ENCODE results near the gene RGS2.

Gene RGS2

GRCh38 chr1:192792628-192793027 lies 16.2 kb upstream of the RGS2 start:
- in situ Hi-C loops (cut with MboI; ENCODE audit: low pct_unique_long_range_greater_than_20kb, low sequenced_read_pairs, unreplicated experiment) = loop anchor here (10.0 kb wide), 1 partner anchor 222 kb away; no protein-coding TSS in a partner anchor
- TF ChIP-seq, protein P1, sequence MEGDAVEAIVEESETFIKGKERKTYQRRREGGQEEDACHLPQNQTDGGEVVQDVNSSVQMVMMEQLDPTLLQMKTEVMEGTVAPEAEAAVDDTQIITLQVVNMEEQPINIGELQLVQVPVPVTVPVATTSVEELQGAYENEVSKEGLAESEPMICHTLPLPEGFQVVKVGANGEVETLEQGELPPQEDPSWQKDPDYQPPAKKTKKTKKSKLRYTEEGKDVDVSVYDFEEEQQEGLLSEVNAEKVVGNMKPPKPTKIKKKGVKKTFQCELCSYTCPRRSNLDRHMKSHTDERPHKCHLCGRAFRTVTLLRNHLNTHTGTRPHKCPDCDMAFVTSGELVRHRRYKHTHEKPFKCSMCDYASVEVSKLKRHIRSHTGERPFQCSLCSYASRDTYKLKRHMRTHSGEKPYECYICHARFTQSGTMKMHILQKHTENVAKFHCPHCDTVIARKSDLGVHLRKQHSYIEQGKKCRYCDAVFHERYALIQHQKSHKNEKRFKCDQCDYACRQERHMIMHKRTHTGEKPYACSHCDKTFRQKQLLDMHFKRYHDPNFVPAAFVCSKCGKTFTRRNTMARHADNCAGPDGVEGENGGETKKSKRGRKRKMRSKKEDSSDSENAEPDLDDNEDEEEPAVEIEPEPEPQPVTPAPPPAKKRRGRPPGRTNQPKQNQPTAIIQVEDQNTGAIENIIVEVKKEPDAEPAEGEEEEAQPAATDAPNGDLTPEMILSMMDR (IDR thresholded peaks at IDR 0.05; ENCODE audit: extremely low read depth, insufficient read depth, missing control alignments) = no peak

GRCh38 chr1:192793983-192794767 lies 14.7 kb upstream of the RGS2 start:
- DNase-seq (ENCODE audit: low spot score) = no peak
- TF ChIP-seq, protein P1 (IDR thresholded peaks at IDR 0.05; ENCODE audit: extremely low read depth, insufficient read depth, missing control alignments) = no peak
- in situ Hi-C loops (cut with MboI; ENCODE audit: low pct_unique_long_range_greater_than_20kb, low sequenced_read_pairs, unreplicated experiment) = loop anchor here (10.0 kb wide), 1 partner anchor 221 kb away; no protein-coding TSS in a partner anchor

More at GRCh38 chr1:192792628-192793027, 16.2 kb upstream of the RGS2 start:
- DNase-seq (ENCODE audit: low spot score) = no peak

- in situ Hi-C loops (cut with MboI; ENCODE audit: low pct_unique_long_range_greater_than_20kb, low sequenced_read_pairs, unreplicated experiment) = loop anchor here (10.0 kb wide), 1 partner anchor 220 kb away; no protein-coding TSS in a partner anchor
- DNase-seq (ENCODE audit: low spot score) = no peak
- TF ChIP-seq, protein P1 (IDR thresholded peaks at IDR 0.05; ENCODE audit: extremely low read depth, insufficient read depth, missing control alignments) = no peak
Measured at GRCh38 chr1:192794768-192795035, 14.1 kb upstream of the RGS2 start.

DNA sequence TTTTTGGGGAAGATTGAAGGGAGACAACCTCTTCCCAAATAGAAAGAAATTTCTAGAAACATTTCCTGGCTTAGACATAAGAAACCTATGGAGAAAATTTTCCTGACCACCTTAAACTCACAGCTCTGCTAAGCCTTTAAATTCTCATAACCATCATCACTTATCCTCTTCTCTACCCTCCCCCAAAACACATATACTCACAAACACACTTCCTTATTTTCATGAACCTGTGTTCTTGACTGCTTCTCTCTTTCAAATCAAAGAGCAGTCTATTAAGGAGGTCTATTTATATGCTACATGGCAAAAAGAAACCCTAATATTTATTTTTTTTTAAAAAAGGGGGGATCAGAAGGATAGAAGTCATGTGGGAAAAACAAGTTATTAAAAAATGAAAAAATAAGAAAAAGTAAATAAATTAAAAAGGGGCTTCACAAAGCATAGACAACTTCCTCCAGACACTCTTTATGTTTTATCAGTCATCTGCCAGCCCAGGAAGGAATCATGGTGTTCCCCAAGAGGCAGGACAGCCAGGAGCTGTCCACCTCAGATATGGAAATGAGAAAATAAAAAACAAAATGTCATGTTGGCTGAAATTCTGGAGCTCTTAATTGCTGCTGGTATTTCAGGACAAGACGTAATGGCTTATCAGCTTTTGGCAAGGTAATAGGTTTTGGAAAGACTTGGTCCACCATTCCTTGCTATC lies 12.8 kb upstream of the RGS2 start:
- in situ Hi-C loops (cut with MboI; ENCODE audit: low pct_unique_long_range_greater_than_20kb, low sequenced_read_pairs, unreplicated experiment) = loop anchor here (10.0 kb wide), 1 partner anchor 219 kb away; no protein-coding TSS in a partner anchor
- TF ChIP-seq, protein P1 (IDR thresholded peaks at IDR 0.05; ENCODE audit: extremely low read depth, insufficient read depth, missing control alignments) = no peak
- DNase-seq (ENCODE audit: low spot score) = no peak

- TF ChIP-seq, protein P1 (IDR thresholded peaks at IDR 0.05; ENCODE audit: extremely low read depth, insufficient read depth, missing control alignments) = no peak
- no peak for DNase-seq (ENCODE audit: low spot score)
- in situ Hi-C loops (cut with MboI; ENCODE audit: low pct_unique_long_range_greater_than_20kb, low sequenced_read_pairs, unreplicated experiment) = loop anchor here (10.0 kb wide), 1 partner anchor 218 kb away; no protein-coding TSS in a partner anchor
Measured at GRCh38 chr1:192797143-192797542, 11.7 kb upstream of the RGS2 start.

DNA sequence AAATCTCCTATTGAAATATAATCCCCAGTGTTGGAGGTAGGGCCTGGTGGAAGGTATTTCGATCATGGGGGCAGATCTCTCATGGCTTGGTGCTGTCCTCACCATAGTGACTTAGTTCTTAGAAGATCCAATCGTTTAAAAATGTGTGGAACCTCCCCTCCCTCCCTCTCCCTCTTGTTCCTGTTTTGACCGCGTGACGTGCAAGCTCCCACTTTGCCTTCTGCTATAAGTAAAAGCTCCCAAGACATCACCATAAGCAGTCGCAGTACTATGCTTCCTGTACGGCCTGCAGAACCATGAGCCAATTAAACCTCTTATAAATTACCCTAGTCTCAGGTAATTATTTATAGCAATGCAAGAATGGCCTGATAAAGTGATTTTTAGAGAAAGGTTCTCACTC lies 10.9 kb upstream of the RGS2 start:
- TF ChIP-seq, protein P1 (IDR thresholded peaks at IDR 0.05; ENCODE audit: extremely low read depth, insufficient read depth, missing control alignments) = no peak
- DNase-seq (ENCODE audit: low spot score) = no peak
- in situ Hi-C loops (cut with MboI; ENCODE audit: low pct_unique_long_range_greater_than_20kb, low sequenced_read_pairs, unreplicated experiment) = loop anchor here (10.0 kb wide), 1 partner anchor 217 kb away; no protein-coding TSS in a partner anchor
